B cell (primary cell): ENCODE measurements around the gene LIF.

ENCODE experiments used
- CTCF ChIP-seq: fragments of 200-600 bp; IDR thresholded peaks from one replicate; pipeline ENCODE4 v1.8.0; 2022; ENCODE audit warnings: antibody characterized with exemption, mild to moderate bottlenecking
- EZH2 ChIP-seq: IDR thresholded peaks from 2 replicates; pipeline ENCODE4 v1.6.1; 2012; ENCODE audit warnings: borderline replicate concordance, low read depth, mild to moderate bottlenecking, moderate library complexity, low read length; ENCODE audit not compliant: insufficient read depth, poor library complexity, severe bottlenecking

- TF ChIP-seq EZH2 (no peak), CTCF (no peak)
These were observed 18.7 kb upstream of the LIF start for GRCh38 chr22:30265131-30265720.
